HepG2 (cell line): Measurements from ENCODE around the gene THSD4. TPM values are rescaled to one million over a fixed set of nuclear protein-coding genes. Genes with fewer than 3 reads are reported as not detected.

ENCODE experiments used
- ATAC-seq: fragments of 200-7000 bp; cut with Tn5 transposase; 3 replicates; pipeline ENCODE4 v1.9.1; 2020; ENCODE audit warnings: mild to moderate bottlenecking, moderate library complexity
- BruUV-seq: library from RNA; stranded (reverse); fragments of 400-500 nt; replicated peaks from 2 replicates; lab custom pipeline; 2021; lab: Mats Ljungman, UMichigan
- CTCF ChIA-PET: fragments of 300-600 bp; formaldehyde crosslinking; extraction: SDS; loops from one replicate; lab custom pipeline; 2021; ENCODE audit warnings: low total read pairs, inconsistent platforms, low intra/inter-chr PET ratio; lab: Yijun Ruan, JAX
- POLR2A ChIA-PET: fragments of 350-600 bp; sonication (Branson Sonifier 250); formaldehyde crosslinking; loops from one replicate; lab custom pipeline; 2020; ENCODE audit warnings: antibody characterized with exemption, inconsistent platforms; lab: Yijun Ruan, JAX
- DNase-seq: peaks from one replicate; pipeline ENCODE4 v3.0.0-alpha.2; 2015; ENCODE audit warnings: low spot score
- FAIRE-seq: peaks from 3 replicates; lab custom pipeline; 2011; peaks lifted over from hg19 to GRCh38; lab: Jason Lieb, UNC
- H2AFZ ChIP-seq: one replicate; pipeline ENCODE4 v1.6.1; 2011; ENCODE audit warnings: low read length, inconsistent platforms
- H3K27ac ChIP-seq: fragments of 300-600 bp; 3 replicates; pipeline ENCODE4 v1.8.0; 2011; ENCODE audit warnings: mixed run types, mild to moderate bottlenecking, mixed read lengths, low read length, inconsistent platforms; ENCODE audit not compliant: insufficient read depth; ENCODE audit errors: extremely low read length
- H3K27me3 ChIP-seq, 2 experiments: fragments of 200-600 bp in 1 of 2; 2 replicates in 1 of 2; 3 replicates in 1 of 2; pipeline versions ENCODE4 v1.6.0 to v1.8.0; 2011; ENCODE audit warnings: low read length in 2 of 2, mild to moderate bottlenecking in 2 of 2, moderate library complexity in 2 of 2, inconsistent platforms in 1 of 2; ENCODE audit not compliant: insufficient read depth in 2 of 2, control insufficient read depth in 1 of 2
- H3K36me3 ChIP-seq, 2 experiments: fragments of 200-600 bp in 1 of 2; replicated peaks in 1 of 2; 2 replicates in 1 of 2; 3 replicates in 1 of 2; pipeline versions ENCODE4 v1.5.1 to v1.8.0; 2011; ENCODE audit warnings: low read length in 2 of 2, inconsistent platforms in 1 of 2; ENCODE audit not compliant: insufficient read depth in 2 of 2, control insufficient read depth in 1 of 2
- H3K4me1 ChIP-seq: 2 replicates; pipeline ENCODE4 v1.5.1; 2012; ENCODE audit warnings: low read length, inconsistent platforms; ENCODE audit not compliant: insufficient read depth
- H3K4me2 ChIP-seq: 2 replicates; pipeline ENCODE4 v1.6.0; 2011; ENCODE audit warnings: low read depth, low read length, inconsistent platforms
- H3K4me3 ChIP-seq, 3 experiments: fragments of 200-600 bp in 1 of 3; sonication (generic), shearing (Covaris generic) in 1 of 3; replicated peaks in 1 of 3; 2 replicates each; pipeline ENCODE4 v1.5.1; 2011 to 2016; ENCODE audit warnings: low read length in 3 of 3, inconsistent platforms in 2 of 3, low read depth in 2 of 3, mild to moderate bottlenecking in 2 of 3, control low read depth in 1 of 3, mixed read lengths in 1 of 3; ENCODE audit not compliant: insufficient read depth in 1 of 3
- H3K79me2 ChIP-seq: one replicate; pipeline ENCODE4 v1.6.1; 2011; ENCODE audit warnings: low read length, inconsistent platforms; ENCODE audit not compliant: insufficient read depth
- H3K9ac ChIP-seq: 2 replicates; pipeline ENCODE4 v1.6.0; 2011; ENCODE audit warnings: mild to moderate bottlenecking, low read depth, low read length, inconsistent platforms; ENCODE audit not compliant: insufficient read depth
- H3K9me3 ChIP-seq: 2 replicates; pipeline ENCODE4 v1.5.1; 2012; ENCODE audit warnings: mild to moderate bottlenecking, low read length
- H4K20me1 ChIP-seq: 2 replicates; pipeline ENCODE4 v1.6.0; 2011; ENCODE audit warnings: inconsistent platforms, mild to moderate bottlenecking, low read length, moderate library complexity; ENCODE audit not compliant: insufficient read depth
- BCL6 ChIP-seq: IDR thresholded peaks from 2 replicates; pipeline ENCODE4 v1.6.1; 2016; ENCODE audit warnings: missing genetic modification reagents, missing compliant biosample characterization
- FOXM1 ChIP-seq: sonication (generic); formaldehyde crosslinking; IDR thresholded peaks from 2 replicates; pipeline ENCODE4 v1.5.0; 2020; ENCODE audit warnings: missing genetic modification reagents
- GRHL1 ChIP-seq: sonication (generic); formaldehyde crosslinking; conservative IDR thresholded peaks from 2 replicates; pipeline ENCODE4 v1.8.0; 2022; ENCODE audit warnings: missing genetic modification reagents
- NFKBIZ ChIP-seq: IDR thresholded peaks from 2 replicates; pipeline ENCODE4 v1.6.1; 2018; ENCODE audit warnings: missing genetic modification reagents, missing compliant biosample characterization
- SMAD9 ChIP-seq: sonication (generic); formaldehyde crosslinking; IDR thresholded peaks from 2 replicates; pipeline ENCODE4 v1.5.1; 2020; ENCODE audit warnings: mild to moderate bottlenecking, missing genetic modification reagents
- STAT5B ChIP-seq: sonication (generic); formaldehyde crosslinking; IDR thresholded peaks from 2 replicates; pipeline ENCODE4 v1.4.0; 2020; ENCODE audit warnings: missing genetic modification reagents
- ZNF354B ChIP-seq: sonication (generic); formaldehyde crosslinking; IDR thresholded peaks from 2 replicates; pipeline ENCODE4 v1.8.0; 2022; ENCODE audit warnings: mild to moderate bottlenecking, missing genetic modification reagents
- ZNF670 ChIP-seq: sonication (generic); formaldehyde crosslinking; IDR thresholded peaks from 2 replicates; pipeline ENCODE4 v1.8.0; 2022; ENCODE audit warnings: mild to moderate bottlenecking, missing genetic modification reagents, borderline replicate concordance
- ZNF770 ChIP-seq: sonication (generic); formaldehyde crosslinking; IDR thresholded peaks from 2 replicates; pipeline ENCODE4 v1.5.0; 2020; ENCODE audit warnings: mild to moderate bottlenecking, missing genetic modification reagents
- ZNF782 ChIP-seq: sonication (generic); formaldehyde crosslinking; IDR thresholded peaks from 2 replicates; pipeline ENCODE4 v1.4.0; 2020; ENCODE audit warnings: missing genetic modification reagents, mild to moderate bottlenecking, borderline replicate concordance
- WGBS: methylation state at CpG from one replicate; pipeline ENCODE4 v1.1.6; 2017; ENCODE audit warnings: low lambda C conversion rate; 5-methylcytosine and 5-hydroxymethylcytosine counted together
- in situ Hi-C: cut with HindIII; loops from 2 replicates; pipeline ENCODE4 v1.10.0; 2017; ENCODE audit warnings: low pct_unique_long_range_greater_than_20kb; ENCODE audit not compliant: extremely low pct_ligation_motif_present
- intact Hi-C: fragments of 100-400 bp; cut with micrococcal nuclease; formaldehyde crosslinking; loops from one replicate; pipeline ENCODE4 v1.10.0; 2022; ENCODE audit not compliant: unreplicated experiment
- polyA plus RNA-seq, 8 experiments: library from polyadenylated mRNA; depleted of rRNA in 3 of 8; stranded (reverse) in 7 of 8; unstranded in 1 of 8; fragments of >200 nt; fragmentation: Illumina TruSeq in 4 of 8; extraction: Trizol in 4 of 8; gene quantifications; 2 replicates each; pipeline versions ENCODE4 v1.2.1 to v1.2.3, GENCODE V29; 2011 to 2016; ENCODE audit warnings: low read depth in 4 of 8, missing spikeins in 1 of 8, mixed read lengths in 1 of 8; ENCODE audit not compliant: insufficient read depth in 1 of 8
- total RNA-seq, 5 experiments: library from RNA; depleted of rRNA; stranded (reverse); fragments of >200 nt; fragmentation: Illumina TruSeq; extraction: Trizol; gene quantifications; 2 replicates each; pipeline ENCODE4 v1.2.3, GENCODE V29; 2016; ENCODE audit warnings: low read depth in 1 of 5
- TF ChIP-seq, protein P1 (sequence below): sonication (generic); formaldehyde crosslinking; IDR thresholded peaks from 2 replicates; pipeline ENCODE4 v1.8.1; 2023; ENCODE audit warnings: missing genetic modification reagents, mild to moderate bottlenecking, borderline replicate concordance

THSD4 gene
- total and polyA plus RNA-seq, 2 of the 13 experiments (the other 11 are each of a cell fraction or from before 2014, with no cell fraction given), result 0.07 to 0.21 TPM

DNA sequence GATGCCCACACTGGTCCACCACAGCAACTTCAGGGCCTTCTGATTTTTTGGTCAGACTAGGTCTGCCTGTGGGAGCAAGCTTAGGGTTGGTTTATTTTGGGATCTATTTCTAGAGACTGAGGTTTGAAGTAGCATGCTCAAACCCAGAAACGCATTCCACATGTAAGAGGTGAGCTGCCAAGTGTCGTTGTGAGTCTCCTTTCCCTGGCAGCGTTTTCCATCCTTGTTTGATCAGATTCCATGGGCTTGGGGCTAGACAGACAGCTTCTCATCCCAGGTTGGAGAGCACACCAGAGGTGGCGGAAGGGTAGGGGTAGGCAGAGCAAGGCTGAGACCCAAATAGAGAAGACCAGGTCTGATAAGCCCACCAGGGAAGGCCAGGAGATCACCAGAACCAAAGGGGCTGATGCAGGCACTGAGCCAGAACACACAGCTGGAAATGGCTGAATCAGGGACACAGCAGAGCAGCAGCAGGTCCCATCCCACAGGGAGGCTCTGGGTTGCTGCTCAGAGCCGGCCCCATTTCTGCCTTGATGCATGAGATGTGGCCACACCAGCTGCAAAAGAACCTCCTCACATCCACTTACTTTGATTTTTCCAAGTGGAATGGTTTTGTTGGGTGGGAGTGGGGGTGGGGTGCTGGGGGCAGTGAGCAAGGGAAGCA, 186.8 kb downstream of the THSD4 start:
- Histone ChIP-seq H3K9ac (no peak overlapping the region), H3K27me3 (no peaks in the 10 kb centered on the region; a peak in 1 of 5 replicates), H3K79me2 (no peaks in the 10 kb centered on the region), H3K4me2 (no peak overlapping the region), H3K9me3 (no peaks in the 10 kb centered on the region), H4K20me1 (no peaks in the 10 kb centered on the region), H3K36me3 (no peaks in the 10 kb centered on the region), H2AFZ (no peak overlapping the region), H3K4me3 (no peak overlapping the region), H3K4me1 (no peaks in the 10 kb centered on the region), H3K27ac (no peak overlapping the region)
- ATAC-seq (no peak), FAIRE-seq (no peak), DNase-seq (no peak)
- TF ChIP-seq BCL6, result no peak
- no peak for TF ChIP-seq FOXM1
- TF ChIP-seq ZNF770 (CRISPR knock-in tag), result no peak
- TF ChIP-seq SMAD9 (CRISPR knock-in tag), result no peak
- no peak for TF ChIP-seq GRHL1
- TF ChIP-seq NFKBIZ (CRISPR knock-in tag), result no peak
- no peak for TF ChIP-seq STAT5B
- no peak for TF ChIP-seq ZNF670 (CRISPR knock-in tag)
- TF ChIP-seq, protein P1, sequence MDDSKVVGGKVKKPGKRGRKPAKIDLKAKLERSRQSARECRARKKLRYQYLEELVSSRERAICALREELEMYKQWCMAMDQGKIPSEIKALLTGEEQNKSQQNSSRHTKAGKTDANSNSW (CRISPR knock-in tag), result no peak
- TF ChIP-seq ZNF782 (CRISPR knock-in tag), result no peak
- TF ChIP-seq ZNF354B (CRISPR knock-in tag), result no peak
- in situ Hi-C loops, result no loop called here
- 25% methylated on average over 4 of the region's 5 CpGs for WGBS
- ChIA-PET POLR2A (no interaction called here), CTCF (no interaction called here)
- intact Hi-C loops, result no loop called here
- BruUV-seq, result no TSS peak
